Colon (tissue), 2 donors: ENCODE data around the gene SBK3.
"Not testable (repeated sequence)": the region's sequence is repeated elsewhere in the genome, so short reads cannot be mapped to it uniquely, and the experiment has no call there.

Experiments
- FAIRE-seq: peaks from 2 replicates; lab custom pipeline; 2012; peaks lifted over from hg19 to GRCh38; lab: Jason Lieb, UNC
- donor health status: control.
- donor health status: control.

The SBK3 gene

DNA sequence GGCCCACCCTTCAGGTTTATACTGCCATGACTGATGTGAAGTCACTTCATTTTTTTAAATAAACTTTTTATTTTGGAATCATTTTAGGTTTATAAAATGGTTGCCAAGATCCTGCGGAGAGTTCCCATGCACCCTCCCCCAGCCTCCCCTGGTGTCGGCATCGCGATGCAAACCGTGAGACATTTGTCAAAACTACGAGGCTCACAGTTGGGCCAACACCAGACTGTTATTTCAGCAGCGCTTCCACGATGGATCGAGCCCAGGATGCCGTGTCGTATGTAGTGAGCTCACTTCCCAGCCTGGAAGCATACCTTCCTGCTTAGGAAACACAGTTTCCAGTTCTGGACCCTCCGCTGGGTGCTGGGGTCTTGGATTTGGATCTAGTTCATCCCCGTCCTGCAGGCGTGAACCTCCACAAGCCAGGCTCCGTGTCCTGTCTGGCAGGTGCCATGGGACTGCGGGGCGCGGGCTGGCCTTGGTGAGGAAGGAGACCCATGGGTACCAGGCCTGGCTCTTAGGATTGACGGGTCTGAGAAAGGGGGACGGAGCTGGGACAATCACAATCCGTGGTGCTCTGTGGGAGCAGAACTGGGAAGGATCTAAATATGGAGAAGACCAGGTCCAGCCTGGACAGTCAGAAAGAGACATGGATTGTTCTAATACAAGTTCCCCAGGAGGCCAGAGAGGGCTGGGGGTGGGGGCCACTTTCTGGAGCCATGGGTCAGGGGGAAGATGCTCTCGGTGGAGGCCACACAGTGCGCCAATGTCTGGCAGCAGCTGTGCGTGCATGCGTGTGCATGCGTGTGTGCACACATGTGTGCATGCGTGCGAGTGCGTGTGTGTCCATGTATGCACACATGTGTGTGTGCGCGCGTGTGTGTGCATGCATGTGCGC is 6.0 kb downstream of the SBK3 start:
- FAIRE-seq = no peak

DNA sequence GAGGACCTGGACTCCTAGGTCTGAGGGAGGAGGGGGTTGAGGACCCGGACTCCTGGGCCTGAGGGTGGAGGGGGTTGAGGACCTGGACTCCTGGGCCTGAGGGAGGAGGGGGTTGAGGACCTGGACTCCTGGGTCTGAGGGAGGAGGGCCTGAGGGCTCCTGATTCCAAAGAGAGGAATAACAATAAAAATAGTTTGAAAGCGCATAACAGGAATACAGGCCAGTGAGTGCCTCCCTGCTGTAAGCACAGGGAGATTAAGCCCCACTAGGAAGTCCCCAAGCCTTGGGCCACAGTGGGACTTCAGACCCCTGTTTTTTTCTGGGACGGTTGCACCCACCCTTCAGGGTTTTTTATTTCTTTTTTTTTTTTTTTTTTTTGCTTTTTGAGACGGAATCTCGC is 7.2 kb downstream of the SBK3 start:
- FAIRE-seq = no peak

DNA sequence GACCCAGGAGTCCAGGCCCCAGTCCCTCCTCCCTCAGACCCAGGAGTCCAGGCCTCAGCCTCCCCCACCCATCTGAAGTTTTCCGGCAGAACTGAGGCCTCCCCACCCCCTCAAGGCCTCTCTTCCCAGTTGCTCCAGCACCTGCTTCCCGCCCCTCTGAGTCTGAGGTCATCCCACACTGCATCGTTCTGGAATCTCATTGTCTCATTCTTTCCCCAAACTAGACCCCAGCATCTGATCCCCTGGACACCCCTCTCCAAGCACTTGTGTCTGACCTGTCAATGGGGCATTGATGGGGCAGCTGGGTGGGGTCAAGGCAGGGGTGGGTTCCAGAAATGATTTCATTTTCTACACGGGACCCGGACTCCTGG is 7.6 kb downstream of the SBK3 start:
- FAIRE-seq = no peak

DNA sequence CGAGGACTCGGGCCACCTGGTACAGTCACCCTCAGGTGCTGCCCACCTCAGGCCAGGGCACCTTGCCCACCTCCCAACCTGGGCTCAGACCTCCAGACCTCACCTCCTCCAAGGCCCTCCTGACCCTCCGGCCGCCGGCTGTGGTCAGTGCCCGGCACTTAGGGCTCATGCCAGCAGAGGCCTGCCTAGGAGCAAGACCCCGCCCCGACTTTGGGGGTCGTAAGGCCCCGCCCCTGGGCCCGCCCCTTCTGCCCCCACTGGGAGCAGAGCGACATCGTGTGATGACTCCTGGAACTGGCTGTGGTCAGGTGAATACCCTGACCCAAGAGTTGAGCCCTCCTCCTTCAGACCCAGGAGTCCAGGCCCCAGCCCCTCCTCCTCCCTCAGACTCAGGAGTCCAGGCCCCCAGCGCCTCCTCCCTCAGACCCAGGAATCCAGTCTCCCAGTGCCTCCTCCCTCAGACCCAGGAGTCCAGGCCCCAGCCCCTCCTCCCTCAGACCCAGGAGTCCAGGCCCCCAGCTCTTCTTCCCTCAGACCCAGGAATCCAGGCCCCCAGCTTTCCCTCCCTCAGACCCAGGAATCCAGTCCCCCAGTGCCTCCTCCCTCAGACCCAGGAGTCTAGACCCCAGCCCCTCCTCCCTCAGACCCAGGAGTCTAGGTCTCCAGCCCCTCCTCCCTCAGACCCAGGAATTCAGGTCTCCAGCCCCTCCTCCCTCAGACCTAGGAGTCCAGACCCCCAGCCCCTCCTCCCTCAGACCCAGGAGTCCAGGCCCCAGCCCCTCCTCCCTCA is 8.2 kb downstream of the SBK3 start, which contains the start of gene SBK2:
SBK2 (minus strand) TSS at position 183 of the 790 bp plus-strand sequence. CDS start 839 bp downstream, outside the sequence.
- no peak for FAIRE-seq

DNA sequence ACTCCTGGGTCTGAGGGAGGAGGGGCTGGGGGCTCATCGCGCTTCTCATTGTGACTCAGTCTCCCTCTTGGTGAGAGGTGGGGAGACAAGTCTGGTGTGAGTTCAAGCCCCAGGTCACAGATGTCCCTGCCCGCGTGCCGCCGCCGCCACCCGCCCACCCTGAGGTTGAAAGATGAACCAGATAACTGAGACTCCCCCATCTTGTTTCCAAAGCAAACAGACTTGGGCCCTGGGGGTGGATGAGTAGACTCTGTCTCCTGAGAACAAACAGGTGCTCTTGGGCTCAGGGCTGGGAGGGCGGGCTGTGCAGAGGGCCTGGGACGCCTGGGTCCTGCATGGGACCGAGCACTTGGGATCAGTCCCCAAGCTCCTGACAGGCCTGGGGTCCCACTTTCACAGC is 9.0 kb downstream of the SBK3 start:
- FAIRE-seq = no peak

DNA sequence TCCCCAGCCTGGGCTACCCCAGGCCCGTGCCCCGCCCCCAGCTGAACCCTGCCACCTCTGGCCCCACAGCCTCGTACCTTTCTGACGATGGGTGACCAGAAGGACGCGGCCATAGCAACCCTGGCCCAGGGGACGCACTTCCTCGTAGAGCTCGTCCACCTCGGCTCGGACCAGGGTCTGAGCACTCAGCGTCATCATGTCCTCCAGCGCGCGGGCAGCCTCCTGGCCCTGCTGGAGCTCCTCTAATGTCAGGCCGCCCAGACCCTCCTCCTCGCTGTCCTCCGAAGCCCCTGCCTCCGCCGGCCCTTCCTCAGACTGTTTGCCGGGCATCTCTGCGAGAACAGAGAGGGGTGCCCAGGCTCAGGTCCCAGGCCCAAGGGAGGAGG is 9.4 kb downstream of the SBK3 start:
- FAIRE-seq = no peak

DNA sequence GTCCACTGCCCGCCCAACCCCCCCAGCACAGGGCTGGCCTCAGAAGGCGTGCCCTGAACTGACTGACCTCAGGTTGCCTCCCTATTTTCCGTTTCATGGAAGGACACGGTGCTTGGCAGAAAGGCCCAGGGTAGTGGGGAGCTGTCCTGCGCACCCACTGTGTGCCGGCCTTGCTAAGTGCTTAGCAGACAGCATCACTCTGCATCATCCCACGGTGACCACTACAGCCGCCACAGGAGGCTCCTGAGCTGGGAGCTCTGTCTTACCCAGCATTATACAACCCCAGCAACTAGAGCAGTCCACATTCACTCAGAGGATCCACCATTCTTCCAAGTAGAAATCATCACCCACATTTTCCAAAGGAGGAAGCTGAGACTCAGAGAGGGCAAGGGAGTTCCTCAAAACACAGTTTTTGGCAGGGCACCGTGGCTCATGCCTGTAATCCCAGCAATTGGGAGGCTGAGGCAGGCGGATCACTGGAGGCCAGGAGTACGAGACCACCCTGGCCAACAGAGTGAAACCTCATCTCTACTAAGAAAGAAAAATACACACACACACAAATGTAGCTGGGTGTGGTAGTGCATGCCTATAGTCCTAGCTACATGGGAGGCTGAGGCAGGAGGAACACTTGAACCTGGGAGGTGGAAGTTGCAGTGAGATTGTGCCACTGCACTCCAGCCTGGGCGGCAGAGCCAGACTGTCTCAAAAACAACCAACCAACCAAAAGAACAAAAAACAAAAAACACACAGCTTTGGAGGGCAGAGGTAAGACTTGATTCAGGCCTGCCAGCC is 10.0 kb downstream of the SBK3 start:
- no peak for FAIRE-seq

DNA sequence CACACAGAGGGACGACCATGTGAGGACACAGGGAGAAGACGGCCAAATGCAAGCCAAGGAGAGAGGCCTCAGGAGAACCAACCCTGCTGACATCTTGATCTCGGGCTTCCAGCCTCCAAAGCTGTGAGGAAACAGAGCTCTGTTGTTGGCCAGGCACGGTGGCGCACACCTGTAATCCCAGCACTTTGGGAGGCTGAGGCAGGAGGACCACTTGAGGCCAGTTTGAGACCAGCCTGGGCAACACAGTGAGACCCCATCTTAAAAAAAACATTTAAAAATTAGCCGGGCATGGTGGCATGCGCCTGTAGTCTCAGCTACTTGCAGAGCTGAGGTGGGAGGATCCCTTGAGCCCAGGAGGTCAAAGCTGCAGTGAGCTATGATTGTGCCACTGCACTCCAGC is 11.1 kb downstream of the SBK3 start:
- not testable (repeated sequence) for FAIRE-seq

DNA sequence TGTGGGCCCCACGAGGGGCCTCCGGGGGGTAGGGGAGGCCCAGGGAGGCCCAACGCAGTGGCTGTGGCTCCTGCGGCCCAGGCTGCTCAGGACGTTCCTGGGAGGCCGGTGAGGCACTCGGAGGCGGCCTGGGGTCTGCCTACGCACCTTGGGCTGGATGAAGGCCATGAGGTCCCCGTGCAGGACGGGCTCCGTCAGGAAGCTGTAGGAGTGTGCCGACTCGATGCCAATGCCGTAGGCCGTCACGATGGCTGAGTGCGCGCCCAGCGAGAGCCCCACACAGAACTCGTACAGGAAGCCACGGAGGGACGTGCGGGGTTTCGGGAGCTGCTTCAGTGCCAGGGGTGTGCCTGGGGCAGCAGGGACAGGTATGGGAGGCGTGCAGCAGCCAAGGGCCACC is 14.3 kb downstream of the SBK3 start:
- no peak for FAIRE-seq

DNA sequence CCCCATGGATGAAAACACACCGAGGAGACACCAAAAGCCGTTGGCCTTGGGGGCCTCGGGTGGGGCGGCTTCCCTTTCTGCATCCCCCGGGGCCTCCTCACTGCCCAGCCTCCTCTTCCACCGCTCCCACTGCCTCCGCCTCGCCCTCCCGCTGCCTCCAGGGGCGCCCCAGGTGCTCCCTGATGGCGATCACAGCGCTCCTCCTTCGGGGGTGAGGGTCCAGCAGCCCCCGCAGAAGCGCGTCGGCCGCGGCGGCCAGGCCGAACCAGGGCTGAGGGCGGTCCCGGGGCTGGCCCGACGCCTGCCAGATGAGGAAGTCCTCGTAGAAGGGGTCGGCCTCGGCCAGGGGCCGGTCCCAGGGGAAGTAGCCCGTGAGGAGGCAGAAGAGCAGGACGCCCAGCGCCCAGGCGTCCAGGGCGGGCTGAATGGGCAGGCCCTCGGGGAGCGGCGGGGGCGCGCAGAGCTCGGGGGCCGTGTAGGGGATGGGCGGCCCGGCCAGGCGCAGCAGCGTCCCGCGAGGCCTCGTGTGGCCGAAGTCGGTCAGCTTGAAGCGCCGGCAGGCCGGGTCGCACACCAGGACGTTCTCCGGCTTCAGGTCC is 15.6 kb downstream of the SBK3 start:
- no peak for FAIRE-seq

DNA sequence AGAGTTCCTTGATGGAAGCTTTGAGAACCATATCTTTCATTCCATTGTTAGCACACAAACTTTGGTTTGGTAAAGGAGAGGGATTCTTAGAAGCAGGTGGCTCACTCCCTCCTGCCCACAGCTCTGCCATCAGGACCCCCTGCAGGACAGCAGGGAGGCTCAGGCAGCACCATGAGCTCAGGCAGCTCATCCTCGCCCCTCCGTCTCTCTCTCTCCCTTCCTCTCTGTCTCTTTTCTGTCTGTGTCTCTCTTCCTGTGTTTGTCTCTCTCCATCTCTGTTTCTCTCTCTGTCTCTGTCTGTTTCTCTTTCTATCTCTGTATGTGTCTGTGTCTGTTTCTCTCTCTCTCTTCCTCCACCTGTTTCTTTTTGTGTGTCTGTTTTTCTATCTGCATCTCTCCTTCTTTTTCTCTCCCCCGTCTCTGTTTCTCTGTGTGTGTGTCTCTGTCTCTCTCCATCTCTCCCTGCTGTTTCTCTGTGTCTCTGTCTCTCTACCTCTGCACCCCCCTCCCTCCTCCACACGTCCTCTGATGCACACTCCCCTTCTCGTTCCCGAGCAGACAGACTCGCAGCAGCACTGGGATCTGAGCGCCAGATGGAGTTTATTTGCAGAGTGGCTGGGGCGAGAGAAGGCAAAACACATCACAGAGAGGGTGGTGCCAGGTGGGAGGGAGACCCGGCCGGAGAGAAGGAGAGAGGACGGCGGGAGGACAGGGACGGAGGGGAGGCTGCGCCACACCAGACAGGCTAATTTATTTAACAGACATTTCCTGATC is 17.1 kb downstream of the SBK3 start:
- FAIRE-seq = no peak

DNA sequence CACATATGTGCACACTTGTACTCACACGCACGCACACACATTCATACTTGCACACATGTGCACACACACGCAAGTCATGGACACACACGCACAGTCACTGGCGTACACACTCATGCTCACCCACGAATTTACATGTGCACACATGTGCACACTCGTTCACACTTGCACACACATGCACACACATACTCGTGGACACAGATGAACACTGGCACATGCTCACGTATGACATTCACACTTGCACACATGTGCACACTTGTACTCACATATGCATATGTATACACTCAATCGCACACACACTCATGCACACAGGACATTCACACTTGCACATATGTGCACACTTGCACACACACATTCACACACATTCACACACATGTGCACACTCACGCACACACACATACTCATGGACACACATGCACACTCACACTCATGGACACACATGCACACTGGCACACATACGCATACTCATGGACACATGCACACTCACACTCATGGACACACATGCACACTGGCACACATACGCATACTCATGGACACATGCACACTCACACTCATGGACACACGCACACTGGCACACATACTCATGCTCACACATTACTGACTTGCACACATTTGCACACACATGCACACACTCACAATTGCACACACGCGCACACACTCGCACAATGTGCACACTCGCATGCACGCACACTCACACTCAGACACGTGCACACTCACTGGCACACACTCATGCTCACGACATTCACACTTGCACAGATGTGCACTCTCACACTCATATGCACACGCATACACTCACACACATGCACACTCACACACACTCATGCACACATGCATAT is 17.9 kb downstream of the SBK3 start:
- FAIRE-seq = no peak

DNA sequence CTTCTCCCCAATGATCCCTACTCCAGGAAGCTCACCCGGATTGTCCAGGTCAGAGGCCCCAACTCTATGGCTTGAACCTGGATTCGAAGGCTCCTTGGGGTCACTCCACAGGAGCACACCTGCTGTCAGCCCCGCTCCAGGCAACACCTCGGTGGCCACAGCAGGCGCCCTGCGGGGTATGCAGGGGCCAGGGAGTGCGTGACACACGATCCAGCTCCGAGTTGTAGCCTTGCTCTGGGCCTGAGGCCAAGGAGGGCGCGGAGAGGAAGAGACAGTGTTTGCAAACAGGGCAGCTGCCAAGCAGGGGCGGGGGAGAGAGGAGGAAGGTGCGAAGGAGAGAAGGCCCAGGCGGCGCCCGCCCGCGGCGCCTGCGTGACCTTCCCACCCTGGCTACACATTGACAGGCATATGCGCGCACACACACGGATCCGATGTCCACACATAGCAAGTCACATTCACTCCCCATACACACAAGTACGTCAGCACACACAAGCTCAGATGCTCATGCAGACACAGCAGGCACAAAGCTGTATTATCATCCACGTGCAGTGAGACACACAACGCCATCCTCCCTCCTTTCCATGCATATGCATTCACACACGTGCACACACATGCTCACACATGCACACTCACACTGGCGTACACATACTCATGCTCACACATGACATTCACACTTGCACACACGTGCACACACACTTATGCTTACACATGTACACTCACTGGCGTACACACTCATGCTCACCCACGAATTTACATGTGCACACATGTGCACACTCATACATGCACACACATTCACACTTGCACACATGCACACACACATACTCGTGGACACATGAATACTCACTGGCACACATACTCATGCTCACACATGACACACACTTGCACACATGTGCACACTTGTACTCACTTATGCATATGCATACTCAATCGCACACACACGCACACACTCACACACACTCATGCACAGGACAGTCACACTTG is 18.8 kb downstream of the SBK3 start:
- FAIRE-seq = no peak

DNA sequence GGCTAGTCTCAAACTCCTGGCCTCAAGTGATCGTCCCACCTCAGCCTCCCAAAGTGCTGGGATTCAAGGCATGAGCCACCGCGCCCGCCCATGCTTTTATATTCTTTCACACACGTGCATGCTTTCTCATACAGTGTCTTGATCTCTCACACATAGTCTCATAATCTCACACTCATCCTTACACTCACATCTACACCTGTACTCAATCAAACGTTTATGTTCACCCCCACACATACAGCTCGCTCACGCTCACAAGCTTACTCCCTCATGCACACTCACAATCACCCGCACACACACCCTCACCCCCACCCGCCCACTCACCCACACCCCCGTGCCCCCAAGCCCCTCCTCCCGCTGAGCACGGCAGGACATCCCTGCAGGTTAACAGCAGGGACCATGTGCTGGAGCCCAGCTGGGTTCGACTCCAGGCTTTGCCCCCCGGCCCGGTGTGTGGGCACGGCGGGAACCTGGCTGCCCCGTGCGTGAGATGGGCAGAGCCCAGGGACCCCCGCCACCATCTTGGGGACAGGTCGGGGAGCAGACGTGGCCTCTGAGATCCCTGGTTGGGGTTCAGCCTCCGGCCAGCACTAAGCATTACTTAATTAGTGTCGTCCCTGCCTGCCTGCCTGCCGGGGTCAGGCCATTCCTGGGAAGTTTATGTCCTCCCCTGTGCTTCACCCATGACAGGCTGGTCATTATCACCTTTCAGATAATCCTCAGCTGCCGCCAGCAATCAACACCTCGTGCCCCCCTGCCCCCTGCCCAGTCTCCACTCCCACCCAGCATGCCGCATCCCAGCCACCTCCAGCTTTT is 19.8 kb downstream of the SBK3 start:
- no peak for FAIRE-seq

DNA sequence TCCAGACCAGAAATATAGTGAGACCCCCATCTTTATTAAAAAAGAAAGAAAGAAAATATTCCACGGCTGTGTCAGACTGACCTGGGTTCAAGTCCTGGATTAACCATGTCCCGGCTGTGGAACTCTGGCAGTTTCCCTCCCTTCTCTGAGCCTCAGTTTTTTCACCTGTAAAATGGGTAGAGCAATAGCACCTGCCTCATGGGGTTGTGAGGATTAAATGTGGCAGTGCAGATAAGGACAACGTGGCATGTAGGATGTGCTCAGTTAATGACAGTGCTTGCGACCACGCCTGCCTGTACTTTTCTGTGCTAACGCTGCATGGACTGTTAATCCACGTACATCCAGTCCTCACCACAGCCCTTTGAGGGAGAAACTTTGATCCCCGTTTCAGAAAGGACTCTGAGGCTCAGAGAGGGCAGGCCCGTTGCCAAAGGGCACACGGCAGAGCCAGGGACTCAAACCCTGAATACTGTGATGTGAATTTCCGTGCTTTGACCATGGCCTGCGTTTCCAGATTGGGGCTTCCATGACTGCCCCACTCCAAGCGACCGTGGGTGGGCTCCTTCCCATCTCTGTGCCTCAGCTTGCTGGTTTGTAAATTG is 24.6 kb downstream of the SBK3 start:
- no peak for FAIRE-seq

DNA sequence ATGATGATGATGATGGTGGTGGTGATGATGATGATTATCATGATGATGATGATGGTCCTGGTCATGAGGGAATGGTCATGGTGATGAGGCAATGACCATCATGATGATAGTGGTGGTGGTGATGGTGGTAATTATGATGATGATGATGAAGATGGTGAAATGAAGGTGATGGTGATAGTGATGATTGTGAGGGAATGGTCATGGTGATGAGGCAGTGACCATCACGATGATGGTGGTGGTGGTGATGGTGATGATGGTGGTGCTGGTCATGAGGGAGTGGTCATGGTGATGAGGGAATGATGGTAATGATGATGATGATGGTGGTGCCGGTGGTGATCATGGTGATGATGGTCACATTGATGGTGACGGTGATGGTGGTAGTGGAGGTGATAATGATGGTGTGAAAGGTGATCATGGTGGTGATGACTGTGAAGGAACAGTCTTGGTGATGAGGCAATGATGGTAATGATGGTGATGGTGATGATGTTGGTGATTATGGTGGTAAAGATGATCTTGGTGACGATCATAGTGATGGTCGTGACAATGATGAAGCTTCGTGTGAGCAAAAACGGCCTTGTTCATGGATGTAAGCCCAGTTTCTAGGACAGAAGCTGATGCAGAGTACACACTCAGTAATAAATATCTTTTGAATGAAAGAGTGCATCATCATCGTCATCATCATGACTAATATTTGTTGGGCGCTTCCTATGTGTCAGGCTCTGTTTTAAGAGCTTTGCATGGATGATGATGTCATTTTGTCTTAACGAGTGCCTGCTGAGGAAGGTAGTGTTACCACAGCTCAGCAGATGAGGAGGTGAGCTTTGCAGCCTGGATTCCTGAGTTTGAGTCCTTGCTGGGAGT is 25.7 kb downstream of the SBK3 start:
- FAIRE-seq = no peak
